PC-3 (cell line): ENCODE measurements around the gene NFIC. TPM values are rescaled to one million over a fixed set of nuclear protein-coding genes. Genes with fewer than 3 reads are reported as not detected.

Experiments
- ATAC-seq: fragments of 200-7000 bp; cut with Tn5 transposase; 2 replicates; pipeline ENCODE4 v1.9.1; 2020; ENCODE audit warnings: mild to moderate bottlenecking, moderate library complexity
- BruUV-seq: library from RNA; stranded (reverse); fragments of 400-500 nt; replicated peaks from 2 replicates; lab custom pipeline; 2021; lab: Mats Ljungman, UMichigan
- CTCF ChIA-PET: fragments of 300-600 bp; sonication (Branson Sonifier 250); formaldehyde crosslinking; loops from one replicate; lab custom pipeline; 2022; ENCODE audit warnings: antibody characterized with exemption; lab: Charles Lee
- POLR2A ChIA-PET: fragments of 300-600 bp; sonication (Branson Sonifier 250); formaldehyde crosslinking; loops from one replicate; lab custom pipeline; 2022; ENCODE audit warnings: antibody characterized with exemption; ENCODE audit not compliant: unreplicated experiment; lab: Charles Lee
- DNase-seq: peaks from one replicate; pipeline ENCODE4 v3.0.0-alpha.2; 2015
- H2AFZ ChIP-seq: fragments of 300-600 bp; sonication (generic); 2 replicates; pipeline ENCODE4 v1.6.0; 2016; ENCODE audit warnings: antibody characterized with exemption, low read length
- H3F3A ChIP-seq: fragments of 300-600 bp; sonication (generic); one replicate; pipeline ENCODE4 v1.6.0; 2017; ENCODE audit warnings: antibody characterized with exemption, low read length, control low read depth, mild to moderate bottlenecking; ENCODE audit not compliant: unreplicated experiment
- H3K27ac ChIP-seq: fragments of 300-600 bp; sonication (generic); 2 replicates; pipeline ENCODE4 v1.5.1; 2016; ENCODE audit warnings: mild to moderate bottlenecking, low read length
- H3K27me3 ChIP-seq: fragments of 300-600 bp; sonication (generic); 2 replicates; pipeline ENCODE4 v1.6.1; 2016; ENCODE audit warnings: low read length, mixed read lengths
- H3K36me3 ChIP-seq: fragments of 300-600 bp; sonication (generic); 2 replicates; pipeline ENCODE4 v1.6.1; 2016; ENCODE audit warnings: low read depth, mixed run types, low read length, mixed read lengths
- H3K4me1 ChIP-seq: fragments of 300-600 bp; sonication (generic); 2 replicates; pipeline ENCODE4 v1.5.1; 2016; ENCODE audit warnings: low read length; ENCODE audit not compliant: insufficient read depth
- H3K4me2 ChIP-seq: fragments of 300-600 bp; sonication (generic); 2 replicates; pipeline ENCODE4 v1.6.0; 2016; ENCODE audit warnings: low read length
- H3K4me3 ChIP-seq: fragments of 300-600 bp; sonication (generic); 2 replicates; pipeline ENCODE4 v1.5.1; 2016; ENCODE audit warnings: mild to moderate bottlenecking, low read length, mixed read lengths
- H3K79me2 ChIP-seq: fragments of 300-600 bp; sonication (generic); 2 replicates; pipeline ENCODE4 v1.6.1; 2017; ENCODE audit warnings: low read length, mixed read lengths
- H3K9ac ChIP-seq: fragments of 300-600 bp; sonication (generic); 2 replicates; pipeline ENCODE4 v1.6.0; 2016; ENCODE audit warnings: mild to moderate bottlenecking, low read length
- H3K9me2 ChIP-seq: fragments of 300-600 bp; sonication (generic); replicated peaks from 2 replicates; pipeline ENCODE4 v1.6.1; 2016; ENCODE audit warnings: mixed run types, low read length, mixed read lengths
- H3K9me3 ChIP-seq: fragments of 300-600 bp; sonication (generic); 2 replicates; pipeline ENCODE4 v1.6.1; 2016; ENCODE audit warnings: low read length, mixed read lengths
- H4K20me1 ChIP-seq: fragments of 300-600 bp; sonication (generic); 2 replicates; pipeline ENCODE4 v1.6.1; 2016; ENCODE audit warnings: low read length, mixed read lengths
- CTCF ChIP-seq: fragments of 300-600 bp; sonication (generic); conservative IDR thresholded peaks from 2 replicates; pipeline ENCODE4 v1.5.1; 2017; ENCODE audit warnings: antibody characterized with exemption, low read depth, mild to moderate bottlenecking, low read length
- EZH2 ChIP-seq: fragments of 300-600 bp; sonication (generic); IDR thresholded peaks from one replicate; pipeline ENCODE4 v1.6.1; 2017; ENCODE audit warnings: antibody characterized with exemption, mild to moderate bottlenecking, low read length; ENCODE audit not compliant: unreplicated experiment
- EZH2phosphoT487 ChIP-seq: fragments of 300-600 bp; sonication (generic); IDR thresholded peaks from 2 replicates; pipeline ENCODE4 v1.6.1; 2018; ENCODE audit warnings: mild to moderate bottlenecking, antibody characterized with exemption, low read length, borderline replicate concordance
- intact Hi-C: fragments of 100-400 bp; cut with micrococcal nuclease; formaldehyde crosslinking; loops from 2 replicates; pipeline ENCODE4 v1.9.0; 2023
- total RNA-seq: library from RNA; depleted of rRNA; stranded (reverse); fragments of >200 nt; gene quantifications from 2 replicates; pipeline ENCODE4 v1.2.3, GENCODE V29; 2014

NFIC gene
- total RNA-seq, 1 experiment from 2014 or later: 31.7 TPM

DNA sequence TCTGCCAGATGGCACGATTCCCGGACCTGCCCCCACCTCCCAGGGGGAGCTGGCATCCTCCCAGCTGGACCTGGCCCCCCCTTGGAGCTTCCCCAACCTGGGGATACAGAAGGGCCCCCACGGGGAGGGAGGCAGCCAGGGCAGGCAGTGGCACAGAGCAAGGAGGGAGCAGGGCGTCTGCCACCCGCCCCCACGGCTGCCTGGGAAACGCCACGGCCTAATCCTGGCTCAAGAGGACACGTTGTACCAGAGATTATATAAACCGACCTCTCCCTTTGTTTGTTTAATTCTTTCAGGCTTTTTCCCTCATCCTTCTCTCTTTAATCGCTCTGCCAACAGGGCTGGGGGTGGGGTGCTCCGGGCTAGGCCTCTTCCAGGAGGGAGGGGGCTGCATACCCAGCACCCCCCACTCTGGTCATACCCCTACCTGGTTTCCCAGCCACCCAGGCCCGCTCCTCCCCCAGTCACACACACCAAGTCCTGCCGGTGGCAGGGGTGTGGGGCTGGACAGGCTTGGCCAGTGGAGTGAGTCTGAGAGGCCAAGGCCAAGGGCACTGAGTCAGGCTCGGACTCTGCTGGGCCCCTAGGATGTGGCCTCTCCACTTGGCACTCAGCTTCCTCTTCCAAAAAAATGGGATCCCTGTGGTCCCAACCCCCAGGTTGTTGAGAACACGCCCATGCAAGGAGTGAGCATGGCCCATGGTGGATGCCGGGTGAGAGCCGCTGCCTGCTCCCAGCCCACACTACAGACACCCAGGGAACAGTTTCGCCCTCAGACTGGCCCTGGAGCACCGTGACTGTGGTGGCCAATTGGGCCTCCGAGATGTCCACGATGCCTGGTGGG is 29.5 kb upstream of the NFIC start:
- H3K4me1 ChIP-seq: peaks cover 14% of the 10 kb centered on the region
- H3K27ac ChIP-seq: no peak overlapping the region
- DNase-seq: no peak
- H4K20me1 ChIP-seq: no peaks in the 10 kb centered on the region
- no peaks in the 10 kb centered on the region for H3F3A ChIP-seq
- no TSS peak for BruUV-seq
- H2AFZ ChIP-seq: no peak overlapping the region
- 0 out of 2 replicates have a peak overlapping the region, but pooled peaks have one; percentile 19 for H3K4me2 ChIP-seq
- no peaks in the 10 kb centered on the region for H3K27me3 ChIP-seq
- POLR2A ChIA-PET: no interaction called here
- TF ChIP-seq EZH2phosphoT487: no peak
- TF ChIP-seq CTCF: no peak
- TF ChIP-seq EZH2: no peak
- no peaks in the 10 kb centered on the region for H3K9me2 ChIP-seq
- CTCF ChIA-PET: no interaction called here
- no peak overlapping the region for H3K9ac ChIP-seq
- no peaks in the 10 kb centered on the region for H3K79me2 ChIP-seq
- peak; percentile 68 for ATAC-seq
- H3K36me3 ChIP-seq: no peaks in the 10 kb centered on the region
- intact Hi-C loops: no loop called here
- no peaks in the 10 kb centered on the region for H3K9me3 ChIP-seq
- H3K4me3 ChIP-seq: no peak overlapping the region

- H3K27me3 ChIP-seq: no peaks in the 10 kb centered on the region
- no peaks in the 10 kb centered on the region for H3K79me2 ChIP-seq
- ATAC-seq (no peak), DNase-seq (no peak)
- H3K9me2 ChIP-seq: no peaks in the 10 kb centered on the region
- H3K9ac ChIP-seq: no peak overlapping the region
- no peaks in the 10 kb centered on the region for H3K9me3 ChIP-seq
- no peak overlapping the region for H3K4me3 ChIP-seq
- peaks cover 14% of the 10 kb centered on the region for H3K4me1 ChIP-seq
- no TSS peak for BruUV-seq
- ChIA-PET POLR2A (no interaction called here), CTCF (no interaction called here)
- H3K4me2 ChIP-seq: no peak overlapping the region
- no peaks in the 10 kb centered on the region for H4K20me1 ChIP-seq
- H2AFZ ChIP-seq: no peak overlapping the region
- H3K27ac ChIP-seq: no peak overlapping the region
- intact Hi-C loops: no loop called here
- TF ChIP-seq CTCF (no peak), EZH2phosphoT487 (no peak), EZH2 (no peak)
- H3F3A ChIP-seq: no peaks in the 10 kb centered on the region
- H3K36me3 ChIP-seq: no peaks in the 10 kb centered on the region
These were observed 27.7 kb upstream of the NFIC start for GRCh38 chr19:3338541-3339181.

DNA sequence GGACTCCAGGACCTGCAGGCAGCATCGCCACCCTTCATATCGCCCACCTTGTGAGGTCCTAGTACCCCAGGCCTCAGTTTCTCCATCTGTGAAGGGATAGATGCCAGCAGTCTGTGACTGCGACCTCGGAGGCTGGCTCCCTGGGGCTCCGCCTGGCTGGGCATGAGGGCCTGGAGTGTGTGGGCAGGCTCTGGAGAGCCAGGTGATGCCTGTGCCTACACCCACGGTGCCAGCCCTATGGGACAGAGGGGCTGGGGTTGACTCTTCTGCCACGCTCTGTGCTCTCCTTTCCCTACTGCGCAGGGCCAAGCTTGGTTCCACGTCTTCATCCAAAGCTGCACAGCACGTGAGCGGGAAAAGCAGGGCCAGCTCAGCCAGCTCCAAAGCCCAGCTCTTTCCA is 26.0 kb upstream of the NFIC start:
- Histone ChIP-seq H3K27ac (no peak overlapping the region), H3K27me3 (no peaks in the 10 kb centered on the region), H3K4me2 (no peak overlapping the region), H3K9ac (no peak overlapping the region), H3K79me2 (no peaks in the 10 kb centered on the region), H4K20me1 (no peaks in the 10 kb centered on the region), H3K9me2 (no peaks in the 10 kb centered on the region), H3F3A (no peaks in the 10 kb centered on the region), H3K9me3 (no peaks in the 10 kb centered on the region), H2AFZ (no peak overlapping the region), H3K4me3 (no peak overlapping the region), H3K36me3 (no peaks in the 10 kb centered on the region), H3K4me1 (peaks cover 11% of the 10 kb centered on the region)
- intact Hi-C loops: no loop called here
- CTCF ChIA-PET: no interaction called here
- BruUV-seq: no TSS peak
- TF ChIP-seq CTCF (no peak), EZH2 (no peak), EZH2phosphoT487 (no peak)
- DNase-seq (no peak), ATAC-seq (no peak)
- POLR2A ChIA-PET: no interaction called here
